Mesendoderm (in vitro differentiated cells): Measurements from ENCODE around the gene SERINC3.

ENCODE experiments used
- DNase-seq: peaks from one replicate; pipeline ENCODE4 v3.0.0; 2013
- H2AK5ac ChIP-seq: 2 replicates; pipeline ENCODE4 v1.6.1; 2013; ENCODE audit warnings: low read length, inconsistent platforms
- H2BK120ac ChIP-seq: 2 replicates; pipeline ENCODE4 v1.6.1; 2013; ENCODE audit warnings: low read depth, mild to moderate bottlenecking, low read length, moderate library complexity, mixed read lengths
- H2BK15ac ChIP-seq: replicated peaks from 2 replicates; pipeline ENCODE4 v1.6.1; 2013; ENCODE audit warnings: low read depth, mild to moderate bottlenecking, moderate library complexity
- H2BK5ac ChIP-seq: 2 replicates; pipeline ENCODE4 v1.6.1; 2013; ENCODE audit warnings: low read length, inconsistent platforms
- H3K18ac ChIP-seq: 2 replicates; pipeline ENCODE4 v1.6.1; 2013; ENCODE audit warnings: mild to moderate bottlenecking, low read length, mixed read lengths
- H3K23ac ChIP-seq: one replicate; pipeline ENCODE4 v1.6.1; 2013; ENCODE audit warnings: low read length
- H3K27ac ChIP-seq: 2 replicates; pipeline ENCODE4 v1.5.1; 2013; ENCODE audit warnings: low read depth, mild to moderate bottlenecking, inconsistent platforms, low read length, moderate library complexity
- H3K27me3 ChIP-seq: 2 replicates; pipeline ENCODE4 v1.6.1; 2013; ENCODE audit warnings: low read length, control low read depth, mild to moderate bottlenecking, inconsistent platforms; ENCODE audit not compliant: insufficient read depth, poor library complexity
- H3K36me3 ChIP-seq: 2 replicates; pipeline ENCODE4 v1.6.1; 2013; ENCODE audit warnings: low read length, inconsistent platforms; ENCODE audit not compliant: control insufficient read depth, insufficient read depth
- H3K4ac ChIP-seq: one replicate; pipeline ENCODE4 v1.6.1; 2013; ENCODE audit warnings: low read depth, mild to moderate bottlenecking, low read length, moderate library complexity
- H3K4me1 ChIP-seq: 2 replicates; pipeline ENCODE4 v1.6.1; 2013; ENCODE audit warnings: low read depth, low read length, inconsistent platforms; ENCODE audit not compliant: control insufficient read depth
- H3K4me2 ChIP-seq: 2 replicates; pipeline ENCODE4 v1.6.1; 2013; ENCODE audit warnings: low read length
- H3K4me3 ChIP-seq: 2 replicates; pipeline ENCODE4 v1.5.1; 2013; ENCODE audit warnings: mild to moderate bottlenecking, low read length
- H3K56ac ChIP-seq: one replicate; pipeline ENCODE4 v1.6.1; 2013; ENCODE audit warnings: low read length
- H3K79me1 ChIP-seq: 2 replicates; pipeline ENCODE4 v1.6.1; 2013; ENCODE audit warnings: low read length, inconsistent platforms
- H3K79me2 ChIP-seq: 2 replicates; pipeline ENCODE4 v1.6.1; 2013; ENCODE audit warnings: mild to moderate bottlenecking, low read length; ENCODE audit not compliant: control insufficient read depth, insufficient read depth
- H3K9ac ChIP-seq: 2 replicates; pipeline ENCODE4 v1.6.1; 2013; ENCODE audit warnings: low read length, inconsistent platforms
- H4K5ac ChIP-seq: one replicate; pipeline ENCODE4 v1.6.1; 2013; ENCODE audit warnings: low read length
- H4K8ac ChIP-seq: one replicate; pipeline ENCODE4 v1.6.1; 2013; ENCODE audit warnings: low read depth, mild to moderate bottlenecking, control low read depth, low read length, moderate library complexity
- WGBS: extraction: QIAGEN DNeasy Blood & Tissue Kit; methylation state at CpG from one replicate; pipeline ENCODE4 v1.1.7; 2013; ENCODE audit warnings: low lambda C conversion rate, missing lambda C conversion rate; ENCODE audit not compliant: insufficient coverage; ENCODE audit errors: extremely low coverage; 5-methylcytosine and 5-hydroxymethylcytosine counted together

Gene SERINC3

GRCh38 chr20:44509762-44510161 lies 12.1 kb downstream of the SERINC3 start:
- no peak for DNase-seq
- Histone ChIP-seq H2BK5ac (no peak overlapping the region), H4K5ac (no peak overlapping the region), H3K18ac (no peak overlapping the region), H2BK15ac (no peak overlapping the region), H3K4ac (no peak overlapping the region), H3K79me2 (peaks cover 4% of the 10 kb centered on the region), H3K56ac (no peak overlapping the region), H3K4me3 (no peak overlapping the region), H2BK120ac (no peak overlapping the region), H3K27ac (no peak overlapping the region), H3K27me3 (no peaks in the 10 kb centered on the region), H3K23ac (no peak overlapping the region), H4K8ac (no peak overlapping the region), H3K4me2 (no peak overlapping the region), H3K4me1 (no peaks in the 10 kb centered on the region), H2AK5ac (no peak overlapping the region), H3K36me3 (peaks cover 7% of the 10 kb centered on the region), H3K9ac (no peak overlapping the region), H3K79me1 (peaks cover 5% of the 10 kb centered on the region)
- WGBS = no CpG with 5 or more reads among the region's 4 CpGs

GRCh38 chr20:44504402-44505307 lies 17.2 kb downstream of the SERINC3 start:
- no peaks in the 10 kb centered on the region for H3K79me2 ChIP-seq
- H2AK5ac ChIP-seq = no peak overlapping the region
- no peak overlapping the region for H3K4me3 ChIP-seq
- no peak overlapping the region for H3K18ac ChIP-seq
- H3K27ac ChIP-seq = no peak overlapping the region
- peaks cover 12% of the 10 kb centered on the region for H3K36me3 ChIP-seq
- WGBS = no CpG with 5 or more reads among the region's 6 CpGs
- no peak for DNase-seq
- H4K5ac ChIP-seq = no peak overlapping the region
- H2BK5ac ChIP-seq = no peak overlapping the region
- no peak overlapping the region for H2BK15ac ChIP-seq
- H3K4me2 ChIP-seq = no peak overlapping the region
- H3K4ac ChIP-seq = no peak overlapping the region
- no peaks in the 10 kb centered on the region for H3K79me1 ChIP-seq
- H2BK120ac ChIP-seq = no peak overlapping the region
- H3K23ac ChIP-seq = no peak overlapping the region
- H3K9ac ChIP-seq = no peak overlapping the region
- H3K27me3 ChIP-seq = no peaks in the 10 kb centered on the region
- H4K8ac ChIP-seq = no peak overlapping the region
- no peaks in the 10 kb centered on the region for H3K4me1 ChIP-seq
- H3K56ac ChIP-seq = no peak overlapping the region

GRCh38 chr20:44502968-44503367 lies 18.9 kb downstream of the SERINC3 start:
- H2BK5ac ChIP-seq = no peak overlapping the region
- WGBS = 100% methylated on average over 1 of the region's 1 CpG
- H3K79me2 ChIP-seq = no peaks in the 10 kb centered on the region
- no peak overlapping the region for H3K4me3 ChIP-seq
- H4K8ac ChIP-seq = no peak overlapping the region
- H3K79me1 ChIP-seq = no peaks in the 10 kb centered on the region
- H3K4me2 ChIP-seq = no peak overlapping the region
- no peaks in the 10 kb centered on the region for H3K4me1 ChIP-seq
- H3K27me3 ChIP-seq = no peaks in the 10 kb centered on the region
- H2BK120ac ChIP-seq = no peak overlapping the region
- no peak overlapping the region for H2AK5ac ChIP-seq
- no peak overlapping the region for H3K56ac ChIP-seq
- DNase-seq = no peak
- no peak overlapping the region for H3K9ac ChIP-seq
- H3K18ac ChIP-seq = no peak overlapping the region
- H3K36me3 ChIP-seq = peaks cover 11% of the 10 kb centered on the region
- H4K5ac ChIP-seq = no peak overlapping the region
- no peak overlapping the region for H3K23ac ChIP-seq
- no peak overlapping the region for H2BK15ac ChIP-seq
- H3K27ac ChIP-seq = no peak overlapping the region
- H3K4ac ChIP-seq = no peak overlapping the region

- Histone ChIP-seq H4K5ac (no peak overlapping the region), H3K4ac (no peak overlapping the region), H2AK5ac (no peak overlapping the region), H3K56ac (no peak overlapping the region), H3K27ac (no peak overlapping the region), H4K8ac (no peak overlapping the region), H3K23ac (no peak overlapping the region), H3K4me2 (no peak overlapping the region), H3K18ac (no peak overlapping the region), H2BK15ac (no peak overlapping the region), H3K4me1 (no peaks in the 10 kb centered on the region), H2BK120ac (no peak overlapping the region), H3K79me1 (no peaks in the 10 kb centered on the region), H3K9ac (no peak overlapping the region), H3K27me3 (no peaks in the 10 kb centered on the region), H3K4me3 (no peak overlapping the region), H3K36me3 (peaks cover 11% of the 10 kb centered on the region), H3K79me2 (no peaks in the 10 kb centered on the region), H2BK5ac (no peak overlapping the region)
- WGBS = no CpG with 5 or more reads among the region's 5 CpGs
- no peak for DNase-seq
Observed at GRCh38 chr20:44501448-44501847, 20.4 kb downstream of the SERINC3 start.

DNA sequence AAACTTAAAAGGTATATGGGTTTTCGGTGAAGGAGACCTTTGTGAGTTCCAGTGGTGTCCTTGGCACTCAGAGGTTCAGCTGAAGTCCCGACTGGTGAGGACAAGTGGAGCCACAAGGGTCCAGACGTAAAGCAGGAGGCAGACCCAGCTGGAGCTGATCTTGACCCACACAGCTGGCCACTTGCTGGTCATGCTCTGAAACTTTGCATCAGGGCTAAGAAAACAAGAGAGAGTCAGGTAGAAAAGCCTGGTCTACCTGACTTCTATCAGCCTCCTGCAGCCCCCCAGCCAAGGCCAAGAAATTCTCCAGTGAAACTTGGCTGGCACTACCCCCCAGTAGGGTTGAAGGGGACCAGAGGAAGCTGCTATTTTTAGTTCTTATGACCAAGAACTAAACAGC lies 21.6 kb downstream of the SERINC3 start:
- no peak overlapping the region for H3K56ac ChIP-seq
- H2BK120ac ChIP-seq = no peak overlapping the region
- no peak overlapping the region for H3K23ac ChIP-seq
- H3K9ac ChIP-seq = no peak overlapping the region
- WGBS = no CpG with 5 or more reads among the region's 3 CpGs
- H3K4me3 ChIP-seq = no peak overlapping the region
- no peak overlapping the region for H3K27ac ChIP-seq
- H3K79me1 ChIP-seq = no peaks in the 10 kb centered on the region
- no peak overlapping the region for H3K18ac ChIP-seq
- no peaks in the 10 kb centered on the region for H3K27me3 ChIP-seq
- H3K4me1 ChIP-seq = no peaks in the 10 kb centered on the region
- H3K4me2 ChIP-seq = no peak overlapping the region
- H3K36me3 ChIP-seq = peaks cover 14% of the 10 kb centered on the region
- H2AK5ac ChIP-seq = no peak overlapping the region
- no peaks in the 10 kb centered on the region for H3K79me2 ChIP-seq
- no peak for DNase-seq
- no peak overlapping the region for H4K8ac ChIP-seq
- H2BK15ac ChIP-seq = no peak overlapping the region
- no peak overlapping the region for H2BK5ac ChIP-seq
- H4K5ac ChIP-seq = no peak overlapping the region
- H3K4ac ChIP-seq = no peak overlapping the region

GRCh38 chr20:44497761-44498160 lies 24.1 kb downstream of the SERINC3 start:
- Histone ChIP-seq H3K4me2 (no peak overlapping the region), H3K27ac (no peak overlapping the region)
- WGBS = no CpG with 5 or more reads among the region's 3 CpGs

More at GRCh38 chr20:44497761-44498160, 24.1 kb downstream of the SERINC3 start:
- no peak overlapping the region for H2BK15ac ChIP-seq
- DNase-seq = no peak
- H3K9ac ChIP-seq = no peak overlapping the region
- H3K4ac ChIP-seq = no peak overlapping the region
- H3K79me1 ChIP-seq = no peaks in the 10 kb centered on the region
- H2BK120ac ChIP-seq = no peak overlapping the region
- H3K27me3 ChIP-seq = no peaks in the 10 kb centered on the region
- no peaks in the 10 kb centered on the region for H3K4me1 ChIP-seq
- peaks cover 12% of the 10 kb centered on the region for H3K36me3 ChIP-seq
- no peak overlapping the region for H4K5ac ChIP-seq
- H2BK5ac ChIP-seq = no peak overlapping the region
- no peak overlapping the region for H3K56ac ChIP-seq
- H3K4me3 ChIP-seq = no peak overlapping the region
- H3K23ac ChIP-seq = no peak overlapping the region
- H3K18ac ChIP-seq = no peak overlapping the region
- no peak overlapping the region for H2AK5ac ChIP-seq
- no peaks in the 10 kb centered on the region for H3K79me2 ChIP-seq
- no peak overlapping the region for H4K8ac ChIP-seq
